K562 (cell line): ENCODE results near the gene ZNF324B. TPM values are rescaled to one million over a fixed set of nuclear protein-coding genes. Genes with fewer than 3 reads are reported as not detected.

Experiments
- C11orf30 ChIP-seq: fragments of 450-650 bp; IDR thresholded peaks from 2 replicates; pipeline ENCODE4 v1.6.1; 2016; ENCODE audit warnings: low read depth, mild to moderate bottlenecking
- CHAMP1 ChIP-seq: fragments of 450-650 bp; IDR thresholded peaks from 2 replicates; pipeline ENCODE4 v1.6.1; 2016; ENCODE audit warnings: mild to moderate bottlenecking
- HBP1 ChIP-seq: fragments of 450-650 bp; formaldehyde crosslinking; IDR thresholded peaks from 2 replicates; pipeline ENCODE4 v1.4.0; 2022; ENCODE audit warnings: missing genetic modification characterization
- MYBL2 ChIP-seq, 2 experiments: fragments of 450-650 bp in 1 of 2; sonication (generic) in 1 of 2; formaldehyde crosslinking in 1 of 2; IDR thresholded peaks; 2 replicates each; pipeline versions ENCODE4 v1.6.1 to v1.8.1; 2017 to 2022; ENCODE audit warnings: borderline replicate concordance in 1 of 2, inconsistent platforms in 1 of 2, low read depth in 1 of 2, mild to moderate bottlenecking in 1 of 2, missing genetic modification reagents in 1 of 2, moderate library complexity in 1 of 2
- SLC30A9 ChIP-seq: fragments of 250-450 bp; sonication (Bioruptor Pico); IDR thresholded peaks from 2 replicates; pipeline ENCODE4 v1.8.0; 2022; ENCODE audit warnings: mild to moderate bottlenecking, moderate library complexity
- SMARCC2 ChIP-seq: fragments of 450-650 bp; IDR thresholded peaks from 2 replicates; pipeline ENCODE4 v1.6.1; 2017; ENCODE audit warnings: antibody characterized with exemption, moderate library complexity, mild to moderate bottlenecking, low read depth
- ZNF318 ChIP-seq, 2 experiments: fragments of 450-650 bp; IDR thresholded peaks; 2 replicates each; pipeline ENCODE4 v1.6.1; 2016; ENCODE audit warnings: mild to moderate bottlenecking in 2 of 2, borderline replicate concordance in 1 of 2, low read depth in 1 of 2, moderate library complexity in 1 of 2
- ZZZ3 ChIP-seq: fragments of 450-650 bp; IDR thresholded peaks from 2 replicates; pipeline ENCODE4 v1.6.1; 2016; ENCODE audit warnings: antibody characterized with exemption, mild to moderate bottlenecking, moderate library complexity
- polyA plus RNA-seq, 8 experiments: library from polyadenylated mRNA; depleted of rRNA in 4 of 8; stranded (reverse) in 5 of 8; unstranded in 3 of 8; fragments of >200 nt; fragmentation: Nextera tagmentation in 2 of 8; fragmentation: Illumina TruSeq in 1 of 8; extraction: Ambion mirVana in 2 of 8; extraction: Trizol in 1 of 8; gene quantifications; 2 replicates each; pipeline versions ENCODE4 v1.2.1 to v1.2.3, GENCODE V29; 2011 to 2014; ENCODE audit warnings: inconsistent platforms in 1 of 8, missing spikeins in 1 of 8
- total RNA-seq, 7 experiments: library from RNA; depleted of rRNA in 6 of 7; stranded (reverse); fragments of >200 nt in 6 of 7; fragmentation: Illumina TruSeq in 2 of 7; extraction: Trizol in 2 of 7; gene quantifications; 2 replicates each; pipeline versions ENCODE4 v1.2.1 to v1.2.3, GENCODE V29; 2011 to 2021; ENCODE audit warnings: low replicate concordance in 1 of 7
- TF ChIP-seq, protein P1 (sequence below): sonication (generic); formaldehyde crosslinking; IDR thresholded peaks from 2 replicates; pipeline ENCODE4 v1.8.0; 2022; ENCODE audit warnings: missing genetic modification reagents, mild to moderate bottlenecking, borderline replicate concordance
- TF ChIP-seq, protein P2 (sequence below): fragments of 450-650 bp; formaldehyde crosslinking; IDR thresholded peaks from 2 replicates; pipeline ENCODE4 v1.4.0; 2022; ENCODE audit warnings: mild to moderate bottlenecking, moderate library complexity

The ZNF324B gene
- total and polyA plus RNA-seq, 9 of the 15 experiments (the other 6 are each of a cell fraction or from before 2014, with no cell fraction given): 0.20 to 13.5 (median 5.7) TPM

DNA sequence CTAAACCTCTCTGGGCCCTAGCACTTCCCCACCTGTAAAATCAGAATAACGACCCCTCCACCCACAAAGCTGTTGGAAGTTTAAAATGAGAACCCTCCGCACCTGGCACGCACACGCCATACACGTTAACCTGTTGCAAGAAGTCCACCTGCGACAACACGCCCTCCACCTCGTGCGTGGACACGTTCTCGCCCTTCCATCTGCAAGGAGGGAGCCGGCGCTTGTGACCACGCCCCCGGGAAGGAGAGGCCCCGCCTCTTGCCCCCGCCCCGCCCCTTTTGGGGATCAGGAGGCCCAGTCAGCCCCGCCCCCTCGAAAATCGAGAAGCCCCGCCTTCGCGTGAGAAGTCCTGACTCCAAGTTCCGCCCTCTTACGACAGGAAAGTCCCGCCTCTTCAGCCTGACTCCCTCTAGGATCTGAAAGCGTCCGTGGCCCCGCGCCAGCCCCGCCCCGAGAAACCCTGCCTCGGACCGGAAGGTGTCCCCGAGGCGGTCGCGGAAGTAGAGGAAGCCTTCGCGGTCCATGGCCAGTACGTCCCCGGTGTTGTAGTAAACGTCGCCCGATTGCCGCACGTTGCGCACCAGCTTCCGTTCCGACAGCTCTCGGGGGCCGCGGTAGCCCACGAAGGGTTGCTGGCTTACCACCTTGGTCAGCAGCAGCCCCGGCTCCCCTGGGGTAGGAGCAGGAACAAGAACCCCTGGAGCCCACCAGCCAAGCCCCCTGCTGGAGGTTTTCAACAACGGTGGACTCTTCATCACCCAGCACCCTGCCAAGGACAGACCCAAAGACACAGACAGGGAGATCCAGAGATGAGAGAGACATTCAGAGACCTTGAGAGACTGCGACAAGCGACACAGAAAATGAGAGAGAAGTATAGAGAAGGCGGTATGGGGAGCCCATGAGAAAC is 47.9 kb downstream of the ZNF324B start (continued):
- TF ChIP-seq ZNF318 (IDR thresholded peaks at IDR 0.05; ENCODE audit: borderline replicate concordance in 1 of 2, low read depth in 1 of 2): no peak
- TF ChIP-seq, protein P1, sequence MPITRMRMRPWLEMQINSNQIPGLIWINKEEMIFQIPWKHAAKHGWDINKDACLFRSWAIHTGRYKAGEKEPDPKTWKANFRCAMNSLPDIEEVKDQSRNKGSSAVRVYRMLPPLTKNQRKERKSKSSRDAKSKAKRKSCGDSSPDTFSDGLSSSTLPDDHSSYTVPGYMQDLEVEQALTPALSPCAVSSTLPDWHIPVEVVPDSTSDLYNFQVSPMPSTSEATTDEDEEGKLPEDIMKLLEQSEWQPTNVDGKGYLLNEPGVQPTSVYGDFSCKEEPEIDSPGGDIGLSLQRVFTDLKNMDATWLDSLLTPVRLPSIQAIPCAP (CRISPR knock-in tag): no peak
- TF ChIP-seq SMARCC2: no peak
- no peak for TF ChIP-seq ZZZ3
- no peak for TF ChIP-seq CHAMP1
- TF ChIP-seq, protein P2, sequence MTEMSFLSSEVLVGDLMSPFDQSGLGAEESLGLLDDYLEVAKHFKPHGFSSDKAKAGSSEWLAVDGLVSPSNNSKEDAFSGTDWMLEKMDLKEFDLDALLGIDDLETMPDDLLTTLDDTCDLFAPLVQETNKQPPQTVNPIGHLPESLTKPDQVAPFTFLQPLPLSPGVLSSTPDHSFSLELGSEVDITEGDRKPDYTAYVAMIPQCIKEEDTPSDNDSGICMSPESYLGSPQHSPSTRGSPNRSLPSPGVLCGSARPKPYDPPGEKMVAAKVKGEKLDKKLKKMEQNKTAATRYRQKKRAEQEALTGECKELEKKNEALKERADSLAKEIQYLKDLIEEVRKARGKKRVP (CRISPR knock-in tag): 0 out of 2 replicates have a peak, but pooled peaks have one; percentile 42
- peak; percentile 79; the same call in 1 of the 2 replicates for TF ChIP-seq HBP1 (CRISPR knock-in tag)
- peak; percentile 97 for TF ChIP-seq C11orf30
- no peak for TF ChIP-seq MYBL2 (IDR thresholded peaks at IDR 0.05; ENCODE audit: low read depth)
- no peak for TF ChIP-seq MYBL2 (CRISPR knock-in tag; IDR thresholded peaks at IDR 0.05; ENCODE audit: borderline replicate concordance)
- no peak for TF ChIP-seq SLC30A9 (CRISPR knock-in tag)
